HG02588 (cell line): ENCODE results near the gene SLC12A8.

Source experiments
- ATAC-seq: cut with Tn5 transposase; IDR thresholded peaks from one replicate; pipeline ENCODE4 v1.9.1; 2021; ENCODE audit warnings: mild to moderate bottlenecking, moderate library complexity; ENCODE audit not compliant: unreplicated experiment

Gene SLC12A8

GRCh38 chr3:125212509-125213363 is at the start of gene SLC12A8:
SLC12A8 (minus strand) TSS chr3:125212748; CDS start chr3:125211349, 1,399 bp downstream.
- ATAC-seq = no peak

- no peak for ATAC-seq
These were observed 49.6 kb upstream of the SLC12A8 start for GRCh38 chr3:125262161-125262560.

DNA sequence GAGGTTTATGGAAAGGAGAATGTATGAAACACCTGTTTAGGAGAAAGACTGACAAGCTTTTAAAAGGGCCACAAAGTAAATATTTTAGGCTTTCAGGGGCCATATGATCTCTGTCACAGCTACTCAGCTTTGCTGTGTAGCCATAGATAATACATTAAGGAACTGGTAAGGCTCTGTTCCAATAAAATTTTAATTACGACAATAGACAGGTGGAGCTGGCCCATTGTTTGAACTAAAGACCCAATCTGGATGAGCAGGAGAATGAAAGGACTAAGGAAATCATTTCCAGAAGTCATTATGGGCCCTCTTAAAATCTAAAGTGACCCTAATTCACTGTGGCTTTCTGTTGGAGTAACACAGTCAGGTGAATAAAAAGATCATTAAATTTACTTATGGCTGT is 48.5 kb upstream of the SLC12A8 start:
- no peak for ATAC-seq

DNA sequence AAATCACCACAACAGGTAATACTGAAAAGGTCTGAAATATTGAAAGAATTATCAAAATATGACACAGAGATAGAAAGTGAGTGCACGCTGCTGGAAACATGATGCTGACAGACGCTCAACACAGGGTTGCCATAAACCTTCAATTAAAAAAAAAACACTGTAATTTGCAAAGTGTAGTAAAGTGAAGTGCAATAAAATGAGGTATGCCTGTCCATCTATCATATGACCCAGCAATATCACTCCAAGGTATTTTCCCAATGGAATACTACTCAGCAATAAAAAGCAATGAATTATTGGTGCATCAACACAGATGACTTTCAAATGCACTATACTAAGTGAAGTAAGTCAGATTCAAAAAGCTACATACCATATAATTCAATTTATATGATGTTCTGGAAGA is 47.6 kb upstream of the SLC12A8 start:
- no peak for ATAC-seq

DNA sequence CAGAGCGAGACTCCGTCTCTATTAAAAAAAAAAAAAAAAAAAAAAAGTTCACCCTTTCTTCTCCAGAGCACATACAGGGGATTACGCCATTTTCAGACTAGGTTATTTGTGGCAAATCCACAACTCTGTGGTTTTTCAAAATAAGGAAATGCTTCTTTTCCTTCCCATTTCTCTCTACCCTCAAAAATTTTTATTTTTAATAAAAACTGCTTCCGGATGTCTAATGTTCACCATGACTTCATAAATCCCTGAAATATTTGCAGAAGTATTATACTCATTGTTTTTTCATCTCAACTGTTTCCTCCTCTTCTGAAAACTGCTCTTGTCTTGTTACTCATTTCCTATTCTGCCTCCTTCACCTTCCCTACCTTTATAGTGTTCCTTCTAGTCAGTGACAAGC is 45.0 kb upstream of the SLC12A8 start:
- no peak for ATAC-seq

DNA sequence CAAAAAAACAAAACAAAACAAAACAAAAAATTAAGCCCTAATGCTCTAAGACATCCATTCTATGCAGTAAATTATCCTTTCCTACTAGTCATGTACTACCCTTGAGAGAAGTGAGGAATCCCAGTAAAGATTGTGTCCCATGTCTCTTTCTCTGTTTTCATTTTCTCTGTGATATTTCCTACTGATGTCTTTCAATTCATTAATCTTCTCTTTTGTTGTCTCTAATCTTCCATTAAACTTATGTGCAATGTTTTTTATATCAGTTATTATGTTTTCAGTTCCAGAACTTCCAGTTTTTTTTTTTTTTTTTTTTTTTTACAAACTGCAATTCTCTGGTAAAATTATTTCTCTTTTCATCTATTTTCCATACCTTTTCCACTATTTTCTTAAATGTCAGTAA is 44.1 kb upstream of the SLC12A8 start:
- no peak for ATAC-seq

- ATAC-seq = no peak
These were observed 38.4 kb upstream of the SLC12A8 start for GRCh38 chr3:125250973-125251372.

DNA sequence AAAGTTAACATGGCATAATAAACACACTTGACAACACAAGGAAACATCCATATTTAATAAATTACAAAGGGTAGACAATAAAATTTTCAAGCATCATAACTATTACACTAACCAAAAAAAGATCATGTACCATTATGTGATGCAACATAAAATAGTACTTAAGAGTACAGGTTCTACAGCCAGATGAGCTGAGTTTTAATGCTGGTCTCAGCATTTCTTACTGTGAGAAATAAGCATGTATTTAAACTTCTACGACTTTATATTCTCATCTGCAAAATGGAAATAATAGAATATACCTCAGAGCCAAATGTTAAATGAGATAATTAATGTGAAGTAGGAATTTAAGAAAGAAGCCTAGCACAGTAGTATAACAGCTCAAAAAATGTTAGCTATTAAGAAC is 33.7 kb upstream of the SLC12A8 start:
- no peak for ATAC-seq

DNA sequence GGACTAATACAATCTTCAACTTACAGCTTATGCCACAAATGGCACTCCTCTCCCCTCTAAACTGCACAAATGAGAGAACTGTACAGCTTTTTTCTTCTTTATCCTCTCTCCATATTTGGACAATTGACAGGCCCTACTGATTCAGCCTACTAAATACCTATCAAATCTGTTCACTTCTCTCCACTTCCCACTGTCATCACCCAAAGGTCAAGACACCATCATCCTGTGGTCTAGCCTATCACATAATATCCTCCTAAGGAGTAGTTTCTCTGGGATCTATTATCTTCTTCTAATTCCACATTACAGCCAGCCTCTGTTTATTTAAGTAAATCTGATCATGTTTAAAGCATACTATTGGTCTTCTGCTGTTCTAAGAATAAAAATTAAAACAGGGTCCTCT is 33.0 kb upstream of the SLC12A8 start:
- no peak for ATAC-seq

- no peak for ATAC-seq
These were observed 27.9 kb upstream of the SLC12A8 start for GRCh38 chr3:125240496-125240895.

DNA sequence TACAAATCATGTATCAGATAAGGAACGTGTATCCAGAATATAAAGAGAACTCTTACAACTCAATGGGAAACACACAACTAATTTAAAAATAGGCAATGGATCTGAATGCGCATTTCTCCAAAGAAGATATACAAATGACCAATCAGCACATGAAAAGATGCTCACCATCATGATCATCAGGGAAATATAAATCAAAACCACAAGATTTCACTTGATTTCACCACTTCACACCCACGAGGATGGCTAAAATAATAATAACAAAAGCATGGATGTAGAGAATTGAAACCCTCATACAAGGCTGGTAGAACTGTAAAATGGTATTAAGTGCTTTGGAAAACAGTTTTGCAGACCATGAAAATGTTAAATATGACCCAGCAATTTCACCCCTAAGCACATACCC is 26.7 kb upstream of the SLC12A8 start:
- no peak for ATAC-seq

GRCh38 chr3:125238759-125239158 is 26.2 kb upstream of the SLC12A8 start:
- ATAC-seq = no peak

DNA sequence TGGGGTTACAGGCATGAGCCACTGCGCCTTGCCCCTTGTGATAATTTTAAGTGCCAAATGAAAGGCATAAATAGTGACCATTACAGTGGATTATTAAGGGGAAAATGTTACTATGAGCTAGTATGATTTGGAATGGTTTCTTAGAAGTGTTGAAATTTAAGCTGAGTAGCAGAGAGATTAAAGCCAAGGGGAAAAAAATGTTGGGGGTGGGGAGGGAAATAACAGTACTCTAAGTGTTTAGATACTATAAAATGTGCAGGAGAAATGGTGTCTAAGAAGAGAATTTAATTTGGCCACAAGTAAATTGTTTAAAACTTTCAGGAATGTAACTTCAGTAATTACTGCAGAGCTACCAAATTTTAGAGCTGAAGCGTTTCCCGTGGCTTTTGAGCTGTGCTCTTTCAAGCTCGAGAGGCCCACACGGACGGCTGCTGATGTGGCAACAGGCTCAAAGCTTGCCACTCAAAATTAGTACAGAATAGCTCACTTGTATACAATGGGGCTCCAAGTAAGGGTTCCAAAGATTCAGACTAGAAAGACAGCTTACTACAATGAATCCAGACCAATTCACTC is 23.9 kb upstream of the SLC12A8 start:
- ATAC-seq = no peak

- ATAC-seq = no peak
These were observed 22.3 kb upstream of the SLC12A8 start for GRCh38 chr3:125234831-125235230.

DNA sequence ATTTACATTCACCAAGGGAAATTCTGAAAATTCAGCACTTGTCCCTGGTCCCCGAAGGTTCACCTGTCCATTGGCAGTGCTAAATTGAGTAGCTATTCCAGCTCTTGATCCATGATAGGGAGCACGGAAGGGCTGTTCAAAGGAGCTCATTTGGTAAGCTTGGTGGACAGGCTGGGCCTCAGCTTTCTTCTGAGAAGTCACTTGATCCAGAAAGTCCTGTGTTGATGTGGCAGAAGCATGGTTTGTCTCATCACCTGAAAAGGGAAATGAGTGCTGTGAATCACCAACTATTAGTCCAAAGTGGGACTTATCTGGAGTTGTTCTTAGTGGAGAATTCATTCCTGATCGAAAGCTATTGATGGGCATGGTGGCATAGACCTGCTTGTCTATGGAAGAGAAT is 19.9 kb upstream of the SLC12A8 start:
- ATAC-seq = no peak

GRCh38 chr3:125231895-125232294 is 19.3 kb upstream of the SLC12A8 start:
- ATAC-seq = no peak

DNA sequence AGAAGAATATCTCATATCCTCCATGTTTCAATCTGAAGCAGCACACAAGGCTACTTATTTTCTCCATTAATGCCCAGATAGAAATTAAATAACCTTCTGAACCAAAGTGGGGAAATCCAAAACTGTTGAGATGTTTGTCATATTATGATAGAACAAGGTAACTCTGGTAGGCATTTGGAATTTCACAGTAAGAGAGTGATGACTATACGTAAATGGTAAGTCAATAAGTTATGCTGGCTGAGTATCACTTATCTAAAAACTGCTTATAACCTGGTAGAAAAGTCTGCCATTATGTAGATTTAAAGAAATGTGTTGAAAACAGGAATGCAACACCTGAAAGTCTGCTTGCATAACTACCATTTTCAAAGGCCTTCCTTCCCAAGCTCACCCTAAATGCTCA is 17.2 kb upstream of the SLC12A8 start:
- ATAC-seq = no peak

GRCh38 chr3:125229168-125229567 is 16.6 kb upstream of the SLC12A8 start:
- ATAC-seq = no peak

DNA sequence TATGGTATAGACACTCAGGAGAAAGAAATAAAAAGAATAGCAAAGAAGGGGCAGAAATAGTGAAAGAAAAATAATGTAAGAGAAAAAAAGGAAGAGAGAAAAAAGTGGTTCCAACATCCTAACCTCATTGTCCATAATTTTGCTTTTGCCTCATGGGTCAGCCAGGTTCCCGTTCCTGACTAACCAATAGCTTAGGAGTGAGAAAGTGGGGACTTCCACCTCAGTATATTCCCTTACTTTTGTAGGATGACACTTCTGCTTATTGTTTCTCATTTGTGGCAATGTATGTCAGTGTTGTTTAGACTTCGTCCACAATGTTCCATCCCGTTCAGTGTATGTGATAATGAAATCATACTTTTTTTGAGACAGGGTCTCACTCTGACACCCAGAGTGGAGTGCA is 9.3 kb upstream of the SLC12A8 start:
- ATAC-seq = no peak

DNA sequence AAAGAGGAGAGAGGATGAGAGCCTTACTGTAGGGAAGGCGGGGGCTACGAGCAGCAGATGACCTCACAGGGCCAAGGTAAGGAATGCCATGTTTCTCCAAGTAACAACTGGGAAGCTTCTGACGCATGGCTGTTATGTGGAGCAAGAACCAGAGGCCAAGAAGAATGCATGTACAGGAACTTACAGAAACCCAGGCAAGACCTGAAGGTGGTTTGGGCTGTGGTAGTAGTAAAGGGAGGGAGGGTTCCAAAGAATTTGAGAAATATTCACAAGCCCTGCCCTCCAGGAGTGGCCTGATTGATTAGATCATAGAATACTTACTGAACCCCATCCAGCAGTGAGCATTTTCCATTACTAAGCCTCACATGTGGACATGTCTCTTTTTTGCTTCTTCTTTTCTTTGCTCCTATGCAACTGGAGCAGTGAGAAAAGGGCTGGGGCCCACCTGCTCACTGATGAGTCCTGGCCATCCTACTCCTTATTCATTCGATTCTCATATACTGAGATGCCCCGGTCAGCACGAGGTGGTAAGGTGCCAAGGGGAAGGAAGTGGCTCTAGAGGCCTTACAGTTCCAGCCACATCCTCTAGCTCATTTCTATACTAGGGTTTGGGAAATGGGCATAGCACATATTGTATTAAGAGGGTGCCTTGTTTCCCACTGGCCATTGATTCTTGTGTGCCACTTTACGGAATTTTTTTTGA is 8.3 kb upstream of the SLC12A8 start:
- no peak for ATAC-seq

DNA sequence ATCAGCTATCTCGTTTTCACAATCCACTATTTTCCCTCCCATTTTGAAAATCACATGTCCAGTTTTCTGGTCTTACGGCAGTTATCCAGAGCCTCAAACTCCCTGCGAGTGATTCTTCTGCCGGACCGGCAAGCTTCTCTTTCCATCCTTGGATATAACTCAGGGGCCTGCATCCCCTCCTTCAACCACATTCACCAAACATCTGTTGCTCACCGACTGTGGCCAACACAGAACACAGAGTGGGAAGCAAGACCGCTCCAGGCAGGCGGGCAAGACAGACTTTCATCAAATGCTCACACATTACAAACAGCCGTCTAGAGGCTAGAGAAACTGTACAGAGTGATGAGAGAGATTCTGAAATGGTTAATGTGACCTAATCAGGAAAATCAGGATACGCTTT is 7.6 kb upstream of the SLC12A8 start:
- ATAC-seq = no peak

DNA sequence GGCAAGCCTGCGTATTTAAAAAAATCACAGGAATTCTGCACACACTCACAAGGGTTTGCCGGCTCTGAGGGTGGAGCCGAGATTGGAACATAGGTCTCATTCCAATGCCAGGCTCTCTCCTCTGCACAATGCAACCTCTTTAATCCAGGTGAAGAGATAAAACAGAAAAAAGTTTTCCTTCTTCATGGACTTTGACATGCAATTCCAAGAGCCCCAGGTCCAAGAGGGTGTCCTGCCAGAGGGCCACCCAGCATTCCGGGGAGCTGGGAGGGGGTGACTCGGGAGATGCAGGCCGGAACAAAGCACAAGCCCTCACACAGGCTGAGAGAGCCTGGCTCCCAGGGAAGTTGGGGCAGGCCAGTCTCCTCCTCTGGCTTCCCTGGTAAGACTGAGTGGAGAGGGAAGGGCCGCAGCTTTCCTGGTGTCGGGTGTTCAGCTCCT is 6.7 kb upstream of the SLC12A8 start:
- ATAC-seq = no peak
